HepG2 (cell line): ENCODE measurements around the gene ZBED5. TPM values are rescaled to one million over a fixed set of nuclear protein-coding genes. Genes with fewer than 3 reads are reported as not detected.

Experiments
- CREB1 ChIP-seq, 2 experiments: fragments of 450-650 bp in 1 of 2; IDR thresholded peaks; 2 replicates each; pipeline ENCODE4 v1.6.1; 2016 to 2017; ENCODE audit warnings: control low read depth in 1 of 2, mild to moderate bottlenecking in 1 of 2, missing compliant biosample characterization in 1 of 2, missing genetic modification characterization in 1 of 2
- DBP ChIP-seq: sonication (generic); formaldehyde crosslinking; IDR thresholded peaks from 2 replicates; pipeline ENCODE4 v1.4.0; 2020; ENCODE audit warnings: missing genetic modification reagents; ENCODE audit errors: not compliant biosample characterization
- ELF3 ChIP-seq: IDR thresholded peaks from 2 replicates; pipeline ENCODE4 v1.6.1; 2016; ENCODE audit warnings: missing genetic modification reagents, missing compliant biosample characterization
- EP300 ChIP-seq, 3 experiments: sonication (generic) in 1 of 3; formaldehyde crosslinking in 1 of 3; IDR thresholded peaks; 2 replicates each; pipeline versions ENCODE4 v1.5.1 to v1.6.1; 2011 to 2020; ENCODE audit warnings: low read depth in 2 of 3, low read length in 2 of 3, borderline replicate concordance in 1 of 3, improper control_type of control experiment in 1 of 3, mild to moderate bottlenecking in 1 of 3, missing genetic modification reagents in 1 of 3, moderate library complexity in 1 of 3
- GRHL1 ChIP-seq: sonication (generic); formaldehyde crosslinking; conservative IDR thresholded peaks from 2 replicates; pipeline ENCODE4 v1.8.0; 2022; ENCODE audit warnings: missing genetic modification reagents
- NR2F6 ChIP-seq, 2 experiments: IDR thresholded peaks; 2 replicates each; pipeline ENCODE4 v1.6.1; 2016; ENCODE audit warnings: antibody characterized with exemption in 1 of 2, mild to moderate bottlenecking in 1 of 2
- THAP11 ChIP-seq: IDR thresholded peaks from 2 replicates; pipeline ENCODE4 v1.6.1; 2016; ENCODE audit warnings: missing biosample characterization, missing genetic modification reagents
- YEATS2 ChIP-seq: sonication (generic); formaldehyde crosslinking; IDR thresholded peaks from 2 replicates; pipeline ENCODE4 v1.4.0; 2020; ENCODE audit warnings: missing genetic modification reagents, borderline replicate concordance
- ZC3H4 ChIP-seq: sonication (generic); formaldehyde crosslinking; IDR thresholded peaks from 2 replicates; pipeline ENCODE4 v1.4.0; 2020; ENCODE audit warnings: missing genetic modification reagents, borderline replicate concordance
- ZFP90 ChIP-seq: sonication (generic); formaldehyde crosslinking; IDR thresholded peaks from 2 replicates; pipeline ENCODE4 v1.8.0; 2022; ENCODE audit warnings: missing genetic modification reagents, mild to moderate bottlenecking, inconsistent platforms, borderline replicate concordance
- ZFYVE20 ChIP-seq: sonication (generic); formaldehyde crosslinking; IDR thresholded peaks from 2 replicates; pipeline ENCODE4 v1.8.0; 2023; ENCODE audit warnings: low read depth, mild to moderate bottlenecking, moderate library complexity, missing genetic modification reagents, borderline replicate concordance
- ZNF276 ChIP-seq: sonication (generic); formaldehyde crosslinking; IDR thresholded peaks from 2 replicates; pipeline ENCODE4 v1.4.0; 2020; ENCODE audit warnings: mild to moderate bottlenecking, low read depth, missing genetic modification reagents
- ZNF318 ChIP-seq: sonication (generic); formaldehyde crosslinking; IDR thresholded peaks from 2 replicates; pipeline ENCODE4 v1.4.0; 2020; ENCODE audit warnings: mild to moderate bottlenecking, missing genetic modification reagents
- ZSCAN12 ChIP-seq: sonication (generic); formaldehyde crosslinking; IDR thresholded peaks from 2 replicates; pipeline ENCODE4 v1.9.0; 2021; ENCODE audit warnings: mild to moderate bottlenecking, missing genetic modification reagents
- polyA plus RNA-seq, 8 experiments: library from polyadenylated mRNA; depleted of rRNA in 3 of 8; stranded (reverse) in 7 of 8; unstranded in 1 of 8; fragments of >200 nt; fragmentation: Illumina TruSeq in 4 of 8; extraction: Trizol in 4 of 8; gene quantifications; 2 replicates each; pipeline versions ENCODE4 v1.2.1 to v1.2.3, GENCODE V29; 2011 to 2016; ENCODE audit warnings: low read depth in 4 of 8, missing spikeins in 1 of 8, mixed read lengths in 1 of 8; ENCODE audit not compliant: insufficient read depth in 1 of 8
- total RNA-seq, 5 experiments: library from RNA; depleted of rRNA; stranded (reverse); fragments of >200 nt; fragmentation: Illumina TruSeq; extraction: Trizol; gene quantifications; 2 replicates each; pipeline ENCODE4 v1.2.3, GENCODE V29; 2016; ENCODE audit warnings: low read depth in 1 of 5

The ZBED5 gene
- total and polyA plus RNA-seq, 2 of the 13 experiments (the other 11 are each of a cell fraction or from before 2014, with no cell fraction given), result 18.2 to 38.6 TPM

- no peak; the same call in none of the 2 replicates for TF ChIP-seq YEATS2 (CRISPR knock-in tag)
- peak; percentile 40 for TF ChIP-seq THAP11 (CRISPR knock-in tag)
- no peak for TF ChIP-seq ZC3H4 (CRISPR knock-in tag)
- no peak for TF ChIP-seq GRHL1 (CRISPR knock-in tag)
- no peak; the same call in 1 of the 2 replicates for TF ChIP-seq ZFP90 (CRISPR knock-in tag)
- TF ChIP-seq CREB1 (IDR thresholded peaks at IDR 0.05), result no peak
- 0 out of 2 replicates have a peak, but pooled peaks have one; percentile 53 for TF ChIP-seq CREB1 (CRISPR knock-in tag; IDR thresholded peaks at IDR 0.05)
- TF ChIP-seq ZNF276 (CRISPR knock-in tag), result no peak
- 0 out of 2 replicates have a peak, but pooled peaks have one; percentile 51 for TF ChIP-seq ZSCAN12
- TF ChIP-seq ZFYVE20, result no peak; the same call in 1 of the 2 replicates
- TF ChIP-seq EP300 (IDR thresholded peaks at IDR 0.05; ENCODE audit: low read depth in 2 of 2, low read length in 2 of 2), result no peak
- TF ChIP-seq EP300 (CRISPR knock-in tag; IDR thresholded peaks at IDR 0.05; ENCODE audit: borderline replicate concordance), result no peak
- no peak for TF ChIP-seq ELF3 (CRISPR knock-in tag)
- no peak for TF ChIP-seq NR2F6 (IDR thresholded peaks at IDR 0.05)
- TF ChIP-seq NR2F6 (CRISPR knock-in tag; IDR thresholded peaks at IDR 0.05), result no peak
- TF ChIP-seq ZNF318, result no peak; the same call in 1 of the 2 replicates
- no peak for TF ChIP-seq DBP (CRISPR knock-in tag)
These were observed at the start of gene ZBED5 (continued) for GRCh38 chr11:10857709-10858438.
